Activated CD4-positive, CD25-positive, alpha-beta regulatory T cell treated with anti-CD3 and anti-CD28 coated beads, Interleukin-2, amount 50 U/mL, for 24 hours (primary cell): Measurements from ENCODE around the gene ZNF879.

Experiments
- ATAC-seq, 2 donors: fragments of 150-1000 bp; cut with Tn5 transposase; one replicate each; pipeline ENCODE4 v1.10.0; 2021; ENCODE audit warnings: mild to moderate bottlenecking in 1 of 2, moderate library complexity in 1 of 2

The ZNF879 gene

GRCh38 chr5:179033004-179033580, 9.5 kb downstream of the ZNF879 start:
- ATAC-seq = no peak

- ATAC-seq = no peak
Measured at GRCh38 chr5:179044765-179045164, 21.2 kb downstream of the ZNF879 start.

GRCh38 chr5:179051784-179052183, 28.2 kb downstream of the ZNF879 start:
- no peak for ATAC-seq

- no peak for ATAC-seq
Measured at GRCh38 chr5:179054036-179054785, 30.6 kb downstream of the ZNF879 start.

GRCh38 chr5:179054876-179055275, 31.3 kb downstream of the ZNF879 start:
- ATAC-seq = no peak

GRCh38 chr5:179055436-179055835, 31.8 kb downstream of the ZNF879 start:
- ATAC-seq = no peak

- ATAC-seq = no peak
Measured at GRCh38 chr5:179055841-179056240, 32.2 kb downstream of the ZNF879 start.

GRCh38 chr5:179060116-179061008, 36.8 kb downstream of the ZNF879 start, which contains the start of gene ZNF354C:
ZNF354C (plus strand) TSS chr5:179060373; CDS start chr5:179062069, 1,696 bp downstream.
- peak; percentile 99 for ATAC-seq

GRCh38 chr5:179061025-179061424, 37.4 kb downstream of the ZNF879 start:
- ATAC-seq = no peak

- no peak for ATAC-seq
Measured at GRCh38 chr5:179065703-179066102, 42.1 kb downstream of the ZNF879 start.

- ATAC-seq = no peak
Measured at GRCh38 chr5:179079165-179079987, 55.8 kb downstream of the ZNF879 start.

- ATAC-seq = no peak
Measured at GRCh38 chr5:179080724-179081123, 57.1 kb downstream of the ZNF879 start.
